CD4-positive, alpha-beta T cell treated with Interleukin-6 for 4 hours (primary cell): ENCODE measurements around the gene PRDM7.
"Not testable (repeated sequence)": the region's sequence is repeated elsewhere in the genome, so short reads cannot be mapped to it uniquely, and the experiment has no call there.

ENCODE experiments used
- DNase-seq: peaks from one replicate; pipeline ENCODE4 v3.0.0-alpha.2; 2020; ENCODE audit warnings: mixed read lengths

PRDM7 gene

DNA sequence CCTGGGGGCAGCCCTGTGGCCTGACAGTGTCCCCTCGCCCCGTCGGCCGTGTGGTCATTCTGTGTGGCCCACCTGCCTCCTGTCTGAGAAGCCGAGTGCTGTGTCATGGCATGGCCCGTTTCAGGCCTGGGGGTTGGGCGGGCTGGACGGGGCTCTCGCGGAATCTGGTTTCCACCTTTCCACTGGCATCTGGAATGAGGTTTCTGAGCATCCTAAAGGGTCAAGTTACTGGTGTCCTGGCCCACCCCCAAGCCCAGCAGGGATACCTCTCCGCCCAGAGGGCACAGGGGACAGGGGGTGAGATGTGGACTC, 65.7 kb downstream of the PRDM7 start:
- DNase-seq = no peak

DNA sequence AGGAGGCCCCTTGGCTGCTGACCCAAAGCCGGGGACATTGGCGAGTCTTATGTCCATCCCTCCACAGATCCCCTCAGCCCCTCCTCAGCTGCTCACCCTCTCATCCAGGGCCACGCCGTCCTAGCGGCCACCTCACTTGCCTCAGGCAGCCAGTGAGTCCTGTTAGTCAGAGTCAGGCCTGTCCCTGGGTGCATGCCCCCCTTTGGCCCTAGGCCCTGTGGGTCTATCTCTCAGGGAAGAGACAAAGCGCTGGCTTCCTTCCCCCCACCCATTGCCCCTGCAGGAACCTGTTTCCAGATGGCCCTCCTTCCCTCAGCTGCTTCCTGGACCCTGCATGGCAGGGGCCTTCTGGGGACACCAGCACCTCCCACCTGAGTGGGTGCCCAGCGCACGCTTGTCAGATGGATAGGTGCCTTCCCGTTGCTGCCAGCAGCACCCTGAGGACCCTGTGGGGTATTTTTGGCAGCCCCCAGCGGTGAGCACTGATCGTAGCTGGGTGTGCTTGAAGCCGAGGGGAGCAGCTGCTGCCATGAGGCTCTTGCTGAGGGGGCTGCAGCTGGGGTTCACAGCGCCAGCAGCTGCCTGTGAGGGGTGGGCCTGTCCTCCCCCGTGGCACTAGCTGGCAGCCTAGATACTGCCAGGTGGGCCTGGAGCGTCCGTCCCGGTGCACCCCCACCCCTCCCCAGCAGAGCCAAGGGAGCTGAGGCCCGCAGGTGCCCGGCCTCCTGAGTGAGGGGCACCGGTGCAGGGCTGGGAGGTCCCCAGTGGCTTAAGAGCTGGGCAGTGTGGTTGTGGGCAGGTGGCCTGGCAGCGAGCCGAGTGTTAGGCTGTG, 66.2 kb downstream of the PRDM7 start:
- no peak for DNase-seq

DNA sequence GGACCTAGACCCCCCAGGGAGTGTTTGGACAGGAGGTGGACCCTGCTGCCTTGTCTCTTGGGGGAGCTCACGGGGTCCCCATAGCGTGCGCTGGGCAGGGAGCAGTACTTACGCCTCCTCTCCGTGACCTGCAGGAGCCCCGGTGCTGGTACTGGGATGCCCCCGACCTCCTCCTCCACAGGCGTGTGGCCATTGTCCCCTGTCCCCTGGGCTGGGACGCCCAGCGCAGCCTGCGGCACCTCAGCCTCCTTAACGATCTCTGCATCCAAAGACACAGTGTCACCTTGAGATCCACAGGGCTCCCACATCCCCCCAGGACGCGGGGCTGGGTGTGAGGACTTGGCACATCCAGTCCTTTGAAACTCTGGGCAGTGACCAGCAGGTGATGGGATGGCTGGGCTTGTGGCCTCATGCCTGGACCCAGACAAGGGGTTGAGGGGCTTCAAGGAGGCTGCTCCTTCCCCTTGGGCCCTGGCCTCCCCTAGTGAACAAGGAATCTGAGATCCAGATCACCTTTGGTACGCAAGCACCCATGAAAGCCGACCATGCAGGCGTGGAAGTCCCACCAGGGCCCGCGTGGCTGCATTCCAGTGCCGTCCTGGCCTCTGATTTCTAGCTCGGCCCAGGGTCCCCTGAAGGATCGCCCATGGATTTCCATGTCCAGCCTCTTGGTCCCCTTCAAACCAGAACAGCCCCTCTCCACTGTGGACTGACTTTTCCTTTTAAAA, 67.8 kb downstream of the PRDM7 start:
- DNase-seq = no peak

DNA sequence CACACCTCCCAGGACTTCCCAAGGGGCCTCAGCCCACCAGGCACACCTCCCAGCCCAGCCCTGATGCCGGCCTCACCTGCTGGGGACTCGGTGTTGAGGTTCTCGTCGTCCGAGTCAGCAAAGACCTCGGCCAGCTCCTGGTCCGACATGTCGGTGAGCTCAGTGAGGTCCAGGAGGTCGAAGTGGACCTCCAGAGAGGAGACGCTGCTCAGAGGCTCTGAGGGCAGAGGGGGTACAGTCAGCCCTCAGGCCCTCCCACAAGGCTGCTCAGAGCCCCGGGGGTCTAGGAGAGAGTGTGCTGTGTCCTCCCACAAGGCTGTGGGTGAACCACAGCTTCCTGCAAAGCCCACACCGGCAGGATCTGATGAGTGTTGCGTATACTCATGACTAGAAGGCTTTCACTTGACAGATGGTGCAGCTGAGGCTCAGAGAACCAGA, 68.4 kb downstream of the PRDM7 start:
- peak; percentile 76 for DNase-seq

DNA sequence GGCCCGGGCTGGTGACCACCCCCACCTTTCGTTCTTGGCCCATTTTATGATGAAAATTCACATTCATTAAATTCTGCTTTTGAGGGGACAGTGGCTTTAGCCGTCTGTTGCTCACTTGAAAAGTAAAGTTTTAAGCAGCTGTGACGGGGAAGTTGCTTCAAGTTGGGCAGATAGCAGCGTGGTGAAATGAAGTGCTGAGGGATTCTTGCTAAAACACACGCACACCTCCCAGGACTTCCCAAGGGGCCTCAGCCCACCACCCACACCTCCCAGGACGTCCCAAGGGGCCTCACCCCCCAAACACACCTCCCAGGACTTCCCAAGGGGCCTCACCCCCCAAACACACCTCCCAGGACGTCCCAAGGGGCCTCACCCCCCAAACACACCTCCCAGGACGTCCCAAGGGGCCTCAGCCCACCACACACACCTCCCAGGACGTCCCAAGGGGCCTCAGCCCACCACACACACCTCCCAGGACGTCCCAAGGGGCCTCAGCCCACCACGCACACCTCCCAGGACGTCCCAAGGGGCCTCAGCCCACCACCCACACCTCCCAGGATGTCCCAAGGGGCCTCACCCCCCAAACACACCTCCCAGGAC, 69.4 kb downstream of the PRDM7 start:
- DNase-seq = not testable (repeated sequence)

DNA sequence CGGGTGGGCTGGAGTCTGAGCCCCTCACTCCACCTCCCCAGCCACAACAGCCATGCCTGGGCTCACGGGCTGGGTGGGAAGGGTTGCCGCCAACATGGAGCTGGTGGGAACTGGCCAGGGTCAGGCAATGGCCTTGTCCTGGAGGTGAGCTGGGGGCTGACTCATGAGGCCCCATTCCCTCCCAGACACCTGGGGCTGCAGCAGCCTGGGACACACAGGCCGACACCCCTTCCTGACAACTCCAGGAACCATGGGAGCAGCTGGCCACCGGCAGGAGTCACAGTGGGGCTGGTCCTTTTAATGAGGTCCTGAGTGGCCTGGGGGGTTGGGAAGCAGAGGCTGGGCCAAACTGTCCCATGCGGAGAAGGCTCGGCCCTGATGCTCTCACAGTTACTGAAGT, 70.1 kb downstream of the PRDM7 start:
- DNase-seq = no peak
